Stimulated activated CD8-positive, alpha-beta memory T cell treated with anti-CD3 and anti-CD28 coated beads, Interleukin-15, amount 100 ng/mL, for 4 hours (primary cell): ENCODE data around the gene DMRT1.

Experiments used
- DNase-seq, 2 donors: peaks; one replicate each; pipeline ENCODE4 v3.0.0-alpha.2; 2020; ENCODE audit warnings: low read depth in 2 of 2

Gene DMRT1

GRCh38 chr9:922171-922570 lies 80.7 kb downstream of the DMRT1 start:
- no peak for DNase-seq

- no peak for DNase-seq
Observed at GRCh38 chr9:922731-923130, 81.2 kb downstream of the DMRT1 start.

- DNase-seq = no peak
Observed at GRCh38 chr9:926976-927375, 85.5 kb downstream of the DMRT1 start.

GRCh38 chr9:928363-929042 lies 87.0 kb downstream of the DMRT1 start:
- DNase-seq = no peak

GRCh38 chr9:929719-930118 lies 88.2 kb downstream of the DMRT1 start:
- DNase-seq = no peak

- no peak for DNase-seq
Observed at GRCh38 chr9:933356-933755, 91.9 kb downstream of the DMRT1 start.

- no peak for DNase-seq
Observed at GRCh38 chr9:935348-935965, 94.0 kb downstream of the DMRT1 start.

- no peak for DNase-seq
Observed at GRCh38 chr9:942805-943580, 101.5 kb downstream of the DMRT1 start.

- no peak for DNase-seq
Observed at GRCh38 chr9:947985-948384, 106.5 kb downstream of the DMRT1 start.

- DNase-seq = no peak
Observed at GRCh38 chr9:948497-948896, 107.0 kb downstream of the DMRT1 start.

- no peak for DNase-seq
Observed at GRCh38 chr9:950139-950538, 108.6 kb downstream of the DMRT1 start.

- no peak for DNase-seq
Observed at GRCh38 chr9:952546-952945, 111.0 kb downstream of the DMRT1 start.

- DNase-seq = no peak
Observed at GRCh38 chr9:959105-959504, 117.6 kb downstream of the DMRT1 start.

GRCh38 chr9:959914-960313 lies 118.4 kb downstream of the DMRT1 start:
- DNase-seq = no peak

GRCh38 chr9:962023-962422 lies 120.5 kb downstream of the DMRT1 start:
- DNase-seq = no peak

GRCh38 chr9:965497-965896 lies 124.0 kb downstream of the DMRT1 start:
- DNase-seq = no peak

- no peak for DNase-seq
Observed at GRCh38 chr9:966870-967269, 125.4 kb downstream of the DMRT1 start.

- no peak for DNase-seq
Observed at GRCh38 chr9:967436-967835, 125.9 kb downstream of the DMRT1 start.

GRCh38 chr9:967903-968641 lies 126.6 kb downstream of the DMRT1 start:
- no peak for DNase-seq

- DNase-seq = no peak
Observed at GRCh38 chr9:969310-970150, 128.0 kb downstream of the DMRT1 start.
